SJCRH30 (cell line): ENCODE measurements around the gene TTC27. TPM values are rescaled to one million over a fixed set of nuclear protein-coding genes. Genes with fewer than 3 reads are reported as not detected.

Experiments used
- DNase-seq, 2 experiments: peaks; one replicate each; pipeline ENCODE4 v3.0.0-alpha.2; 2015 to 2020
- H3K27ac ChIP-seq: fragments of 250-450 bp; sonication (Bioruptor Pico); 2 replicates; pipeline ENCODE4 v1.5.1; 2020; ENCODE audit warnings: mild to moderate bottlenecking, moderate library complexity
- H3K27me3 ChIP-seq: fragments of 250-450 bp; sonication (Bioruptor Pico); 2 replicates; pipeline ENCODE4 v1.5.1; 2020; ENCODE audit warnings: mild to moderate bottlenecking, moderate library complexity
- H3K36me3 ChIP-seq: fragments of 250-450 bp; sonication (Bioruptor Pico); 2 replicates; pipeline ENCODE4 v1.5.1; 2020; ENCODE audit warnings: mild to moderate bottlenecking, moderate library complexity
- H3K4me1 ChIP-seq: fragments of 250-450 bp; sonication (Bioruptor Pico); 2 replicates; pipeline ENCODE4 v1.5.1; 2020; ENCODE audit warnings: mild to moderate bottlenecking, moderate library complexity
- H3K4me3 ChIP-seq: fragments of 250-450 bp; sonication (Bioruptor Pico); 2 replicates; pipeline ENCODE4 v1.5.1; 2020; ENCODE audit warnings: mild to moderate bottlenecking, moderate library complexity
- H3K9me3 ChIP-seq: fragments of 250-450 bp; sonication (Bioruptor Pico); replicated peaks from 2 replicates; pipeline ENCODE4 v1.5.1; 2020; ENCODE audit warnings: mild to moderate bottlenecking, moderate library complexity
- total RNA-seq: library from RNA; depleted of rRNA; stranded (reverse); fragments of >200 nt; shearing (Covaris generic); gene quantifications from 2 replicates; pipeline ENCODE4 v1.2.3, GENCODE V29; 2014

TTC27 gene
- total RNA-seq, 1 experiment from 2014 or later, result 35.3 TPM

DNA sequence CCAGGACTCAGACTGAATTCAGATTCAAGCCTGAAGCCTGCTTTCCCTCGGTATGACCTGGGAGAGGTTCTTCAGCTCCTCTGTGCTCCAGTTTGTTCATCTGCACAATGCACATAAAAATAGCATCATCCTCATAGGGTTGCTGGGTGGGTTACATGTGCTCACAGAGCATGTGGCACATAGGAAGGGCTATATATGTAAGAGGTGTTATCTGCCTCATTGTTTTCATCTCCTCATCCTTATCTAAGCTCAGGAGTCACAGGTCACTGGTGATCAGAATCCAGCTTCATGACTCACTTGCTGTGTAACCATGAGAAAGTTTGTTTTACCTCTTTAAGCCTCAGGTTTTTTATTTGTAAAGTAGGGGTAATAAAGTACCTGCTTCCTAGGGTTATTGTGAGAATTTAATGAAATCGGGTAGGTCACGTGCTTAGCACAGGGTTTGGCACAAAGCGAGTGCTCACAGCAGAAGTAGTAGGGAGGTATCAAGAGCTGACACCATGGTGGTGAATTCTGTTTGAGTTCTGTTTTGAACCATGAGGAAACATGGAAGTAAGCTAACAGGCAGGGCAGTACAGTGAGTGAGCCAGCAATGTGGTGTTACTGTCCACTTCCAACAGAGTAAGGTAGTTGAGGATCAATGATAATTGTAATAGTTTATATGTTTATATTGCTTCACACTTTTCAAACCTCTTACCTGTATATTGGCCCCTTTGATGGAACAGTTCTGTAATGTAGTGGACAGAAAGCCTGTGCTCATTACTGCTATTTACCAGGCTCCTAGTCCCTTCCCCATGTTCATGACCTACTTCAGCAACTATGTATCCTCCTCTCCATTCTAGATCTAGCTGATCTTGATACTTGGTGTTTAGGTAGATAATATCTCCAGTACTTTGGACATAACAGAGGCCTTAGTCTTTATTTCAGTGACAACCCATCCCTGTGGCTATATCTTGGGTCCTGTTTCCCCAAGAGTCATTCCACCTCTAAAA lies 177.6 kb downstream of the TTC27 start:
- DNase-seq, result no peak
- Histone ChIP-seq H3K4me1 (no peaks in the 10 kb centered on the region), H3K36me3 (no peaks in the 10 kb centered on the region), H3K4me3 (no peak overlapping the region), H3K27ac (no peak overlapping the region), H3K9me3 (no peaks in the 10 kb centered on the region), H3K27me3 (no peaks in the 10 kb centered on the region)

DNA sequence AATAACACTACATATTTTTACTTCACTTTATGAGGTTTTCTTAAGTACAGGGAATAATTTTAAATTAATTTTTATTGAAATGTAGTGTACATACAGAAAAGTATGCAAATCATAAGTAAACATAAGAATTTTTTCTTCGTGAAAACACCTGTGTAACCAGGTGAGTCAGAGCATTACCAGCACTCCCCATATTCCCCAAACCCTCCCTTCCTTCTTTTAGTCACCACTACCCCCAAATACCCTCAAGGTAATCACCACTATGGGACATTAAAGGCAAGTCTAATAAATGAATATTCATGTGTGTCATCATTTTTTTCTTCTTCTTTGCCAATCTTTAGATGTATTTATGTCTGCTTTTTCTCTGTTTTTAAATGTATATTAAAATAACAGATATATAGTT lies 179.0 kb downstream of the TTC27 start:
- no peaks in the 10 kb centered on the region for H3K27me3 ChIP-seq
- no peak overlapping the region for H3K27ac ChIP-seq
- no peaks in the 10 kb centered on the region for H3K9me3 ChIP-seq
- no peaks in the 10 kb centered on the region for H3K4me1 ChIP-seq
- H3K4me3 ChIP-seq, result no peak overlapping the region
- no peaks in the 10 kb centered on the region for H3K36me3 ChIP-seq
- no peak for DNase-seq

DNA sequence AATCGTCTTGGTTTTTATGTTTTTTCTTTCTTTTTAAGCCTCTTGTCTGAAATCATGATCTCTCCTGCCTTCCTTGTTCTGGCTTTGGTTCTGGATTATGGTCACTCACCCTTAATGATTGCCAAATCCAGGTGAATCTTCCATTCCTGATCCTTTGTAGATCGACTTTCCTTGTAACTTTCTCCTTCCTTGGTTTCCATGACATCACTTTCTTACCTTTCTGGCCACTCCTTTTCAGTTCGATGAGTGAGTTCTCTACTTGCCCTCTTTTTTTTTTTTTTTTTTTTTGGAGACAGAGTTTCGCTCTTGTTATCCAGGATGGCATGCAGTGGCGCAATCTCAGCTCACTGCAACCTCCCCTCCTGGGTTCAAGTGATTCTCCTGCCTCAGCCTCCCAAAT lies 179.8 kb downstream of the TTC27 start:
- Histone ChIP-seq H3K36me3 (no peaks in the 10 kb centered on the region), H3K27ac (no peak overlapping the region), H3K4me1 (no peaks in the 10 kb centered on the region), H3K4me3 (no peak overlapping the region), H3K9me3 (no peaks in the 10 kb centered on the region), H3K27me3 (no peaks in the 10 kb centered on the region)
- no peak for DNase-seq

DNA sequence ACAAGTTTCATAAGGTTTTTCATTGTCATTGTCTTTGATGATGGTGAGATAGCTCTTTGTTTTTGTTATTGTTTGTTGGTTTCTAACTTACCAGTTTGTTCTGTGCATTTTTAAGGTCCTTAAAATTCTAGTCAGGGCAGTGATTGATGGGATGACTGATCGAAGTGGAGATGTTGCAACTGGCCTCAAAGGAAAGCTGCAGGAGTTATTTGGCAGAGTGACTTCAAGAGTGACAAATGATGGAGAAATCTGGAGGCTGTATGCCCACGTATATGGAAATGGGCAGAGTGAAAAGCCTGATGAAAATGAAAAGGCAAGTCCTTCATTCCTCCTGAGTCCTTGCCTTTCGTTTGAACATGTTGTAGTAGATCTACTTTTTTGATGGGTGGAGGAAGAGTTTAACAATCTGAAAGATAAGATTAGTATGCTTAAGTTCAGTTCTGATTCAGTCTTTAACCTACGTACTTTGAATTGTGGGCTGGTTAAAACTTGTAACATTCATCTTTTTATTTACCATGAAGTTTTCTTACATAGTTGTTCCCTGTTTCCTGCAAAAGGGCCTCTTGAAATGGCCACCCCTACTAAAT lies 183.2 kb downstream of the TTC27 start:
- H3K27ac ChIP-seq, result no peak overlapping the region

DNA sequence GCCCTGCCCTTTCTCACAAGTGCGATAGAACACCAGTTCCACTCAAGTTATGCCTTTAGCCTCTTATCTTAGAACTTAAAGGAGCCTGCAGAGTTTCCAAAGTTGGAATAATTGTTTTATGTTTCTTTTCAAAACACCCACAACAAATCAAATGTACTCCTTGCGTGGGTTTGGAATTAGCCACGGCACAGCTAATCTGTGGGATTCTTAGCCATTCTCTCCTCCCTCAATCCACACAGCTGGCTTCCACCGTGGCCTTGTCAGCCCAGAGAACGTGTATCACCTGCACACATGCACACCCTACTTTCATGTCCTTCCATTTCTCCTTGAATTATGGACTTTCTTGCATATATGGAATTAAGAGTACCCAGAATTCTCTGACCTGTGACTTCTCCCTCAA lies 183.8 kb downstream of the TTC27 start:
- no peaks in the 10 kb centered on the region for H3K4me1 ChIP-seq

More for the DNA sequence above, 183.2 kb downstream of the TTC27 start:
- no peak overlapping the region for H3K4me3 ChIP-seq
- no peaks in the 10 kb centered on the region for H3K9me3 ChIP-seq
- H3K36me3 ChIP-seq, result no peaks in the 10 kb centered on the region; the same call in 1 of the 2 replicates
- no peaks in the 10 kb centered on the region for H3K4me1 ChIP-seq
- H3K27me3 ChIP-seq, result no peaks in the 10 kb centered on the region
- DNase-seq, result no peak

DNA sequence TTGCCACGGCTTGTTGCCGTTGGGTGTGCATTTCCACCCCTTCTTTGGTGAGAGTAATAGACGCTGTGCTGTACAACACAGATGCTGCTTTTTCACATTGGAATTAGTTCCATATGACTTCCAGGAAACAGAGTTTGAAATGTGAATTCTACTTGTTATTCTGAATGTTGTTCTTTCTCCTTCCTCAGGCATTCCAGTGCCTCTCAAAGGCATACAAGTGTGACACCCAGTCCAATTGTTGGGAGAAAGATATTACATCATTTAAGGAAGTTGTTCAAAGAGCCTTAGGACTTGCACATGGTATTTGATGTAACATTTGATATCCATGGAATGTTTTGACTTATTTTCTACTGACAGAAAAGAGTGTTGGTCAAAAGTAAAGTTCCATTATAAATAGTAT lies 184.5 kb downstream of the TTC27 start:
- no peak for DNase-seq
- H3K27me3 ChIP-seq, result no peaks in the 10 kb centered on the region
- H3K36me3 ChIP-seq, result no peaks in the 10 kb centered on the region; the same call in 1 of the 2 replicates
- H3K4me3 ChIP-seq, result no peak overlapping the region
- no peaks in the 10 kb centered on the region for H3K4me1 ChIP-seq
- no peak overlapping the region for H3K27ac ChIP-seq
- no peaks in the 10 kb centered on the region for H3K9me3 ChIP-seq

More for the DNA sequence above, 183.8 kb downstream of the TTC27 start:
- Histone ChIP-seq H3K9me3 (no peaks in the 10 kb centered on the region), H3K27ac (no peak overlapping the region), H3K27me3 (no peaks in the 10 kb centered on the region), H3K4me3 (no peak overlapping the region), H3K36me3 (no peaks in the 10 kb centered on the region; the same call in 1 of the 2 replicates)
- no peak for DNase-seq

DNA sequence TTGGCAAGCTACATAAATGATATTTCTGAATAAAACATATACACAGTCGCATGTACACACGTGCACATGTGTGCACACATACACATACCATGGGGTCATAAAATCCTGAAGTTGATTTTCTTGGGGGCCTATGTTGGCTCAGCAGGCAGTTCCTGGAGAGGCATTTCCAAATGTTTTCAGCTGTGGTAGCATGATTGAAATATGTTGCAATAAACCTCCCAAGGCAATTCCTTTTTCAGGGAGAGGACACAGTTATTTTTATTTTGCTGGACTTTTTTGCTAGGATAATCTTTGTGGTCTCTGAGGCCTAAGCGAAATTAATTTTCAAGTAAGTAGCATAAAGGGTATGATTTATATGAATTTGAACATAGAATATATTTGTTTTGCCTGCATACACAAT lies 192.2 kb downstream of the TTC27 start:
- no peak for DNase-seq
- no peak overlapping the region for H3K4me3 ChIP-seq
- H3K27me3 ChIP-seq, result no peaks in the 10 kb centered on the region
- peaks cover 5% of the 10 kb centered on the region for H3K4me1 ChIP-seq
- H3K9me3 ChIP-seq, result no peaks in the 10 kb centered on the region
- no peak overlapping the region for H3K27ac ChIP-seq
- no peaks in the 10 kb centered on the region for H3K36me3 ChIP-seq

DNA sequence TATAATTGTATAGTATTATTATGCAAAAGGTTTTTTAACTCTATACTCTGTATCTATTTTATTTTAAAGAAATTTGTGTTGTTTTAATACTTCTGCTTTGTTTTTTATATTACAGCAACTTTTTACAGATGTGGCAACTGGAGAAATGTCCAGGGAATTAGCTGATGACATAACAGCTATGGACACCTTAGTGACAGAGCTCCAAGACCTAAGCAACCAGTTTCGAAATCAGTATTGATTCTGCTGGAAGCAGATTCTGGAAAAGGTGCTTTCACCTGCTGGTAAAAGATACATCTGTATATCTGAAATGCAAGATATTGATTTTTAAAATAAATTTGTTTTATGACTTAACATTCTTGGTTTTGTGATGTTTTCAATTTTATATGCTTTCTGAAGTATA lies 192.9 kb downstream of the TTC27 start:
- H3K4me3 ChIP-seq, result no peak overlapping the region
- no peaks in the 10 kb centered on the region for H3K36me3 ChIP-seq
- H3K27me3 ChIP-seq, result no peaks in the 10 kb centered on the region
- no peak for DNase-seq
- no peak overlapping the region for H3K27ac ChIP-seq
- no peaks in the 10 kb centered on the region for H3K9me3 ChIP-seq
- peaks cover 11% of the 10 kb centered on the region for H3K4me1 ChIP-seq

DNA sequence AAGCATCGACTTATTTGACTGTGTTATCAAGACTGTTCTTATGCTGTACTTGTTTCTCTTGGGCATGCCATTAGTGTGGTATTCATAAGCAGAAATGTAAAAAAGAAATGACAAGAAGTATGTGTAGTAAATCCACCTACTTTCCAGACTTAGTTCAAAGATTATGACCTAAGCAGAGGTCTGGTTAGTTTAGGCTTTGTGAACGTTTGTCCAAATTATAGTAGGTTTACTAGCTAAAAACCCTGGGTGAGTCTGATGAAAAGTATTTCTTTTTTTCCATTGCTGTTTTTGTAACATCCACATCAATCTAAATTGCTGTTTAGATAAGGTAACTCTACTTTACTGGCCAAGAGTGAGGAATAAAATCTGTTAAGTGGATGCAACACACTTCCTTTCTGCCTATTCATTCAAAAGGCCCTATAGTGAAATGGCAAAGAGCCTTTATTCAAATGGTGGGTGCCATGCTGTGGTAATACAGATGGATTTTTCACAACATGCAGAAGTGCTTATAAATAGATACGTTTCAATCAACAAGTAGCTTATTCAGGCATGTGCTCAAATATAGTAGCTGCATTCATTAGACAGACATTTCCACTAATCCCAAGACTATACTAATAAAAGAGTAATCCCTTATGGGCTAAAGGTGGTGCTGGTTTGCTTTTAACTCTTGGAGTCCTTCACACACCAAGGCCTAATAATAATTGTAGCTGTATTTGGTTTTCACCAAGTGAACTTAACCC lies 196.4 kb downstream of the TTC27 start:
- no peaks in the 10 kb centered on the region for H3K27me3 ChIP-seq
- no peak overlapping the region for H3K4me3 ChIP-seq
- no peak for DNase-seq
- peaks cover 2% of the 10 kb centered on the region; the same call in 1 of the 2 replicates for H3K9me3 ChIP-seq
- no peaks in the 10 kb centered on the region for H3K36me3 ChIP-seq
- peaks cover 13% of the 10 kb centered on the region for H3K4me1 ChIP-seq
- H3K27ac ChIP-seq, result no peak overlapping the region

DNA sequence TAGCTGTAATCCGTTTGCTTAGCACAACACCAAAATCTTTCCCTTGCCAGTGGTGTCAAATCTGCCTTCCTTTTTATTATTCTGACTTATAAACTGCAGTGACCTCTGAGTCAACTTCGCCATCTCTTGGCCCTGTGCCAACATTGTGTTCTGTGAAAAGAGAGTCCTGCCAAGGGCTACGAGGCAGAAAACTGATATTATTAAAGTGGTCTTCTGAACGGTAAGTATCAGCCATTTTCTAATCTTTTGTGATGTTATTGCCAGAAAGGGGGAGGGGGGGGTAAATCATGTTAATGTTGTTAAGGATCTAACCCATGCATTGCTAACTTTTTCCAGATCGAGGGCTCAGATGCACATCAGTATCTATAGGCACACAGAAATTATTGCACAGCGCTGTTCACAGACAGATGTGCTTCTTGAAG lies 197.5 kb downstream of the TTC27 start:
- H3K4me3 ChIP-seq, result 0 out of 2 replicates have a peak overlapping the region, but pooled peaks have one; percentile 1

DNA sequence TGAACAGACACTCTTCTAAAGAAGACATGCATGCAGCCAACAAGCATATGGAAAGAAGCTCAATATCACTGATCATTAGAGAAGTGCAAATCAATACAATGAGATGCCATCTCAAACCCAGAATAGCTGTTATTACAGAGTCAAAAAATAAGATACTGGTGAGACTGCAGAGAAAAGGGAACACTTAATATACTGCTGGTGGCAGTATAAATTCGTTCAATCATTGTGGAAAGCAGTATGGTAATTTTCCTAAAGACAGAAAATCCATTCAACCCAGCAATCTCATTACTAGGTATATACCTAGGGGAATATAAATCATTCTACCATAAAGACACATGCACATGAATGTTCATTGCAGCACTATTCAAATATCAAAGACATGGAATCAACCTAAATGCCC lies 202.3 kb downstream of the TTC27 start:
- peaks cover 7% of the 10 kb centered on the region for H3K4me1 ChIP-seq
- no peak for DNase-seq
- H3K36me3 ChIP-seq, result no peaks in the 10 kb centered on the region
- H3K4me3 ChIP-seq, result no peak overlapping the region
- no peak overlapping the region for H3K27ac ChIP-seq
- H3K27me3 ChIP-seq, result no peaks in the 10 kb centered on the region
- H3K9me3 ChIP-seq, result peaks cover 7% of the 10 kb centered on the region; the same call in 1 of the 2 replicates

More for the DNA sequence above, 197.5 kb downstream of the TTC27 start:
- Histone ChIP-seq H3K4me1 (peaks cover 13% of the 10 kb centered on the region), H3K27ac (no peak overlapping the region), H3K36me3 (no peaks in the 10 kb centered on the region), H3K9me3 (peaks cover 7% of the 10 kb centered on the region; the same call in 1 of the 2 replicates), H3K27me3 (no peaks in the 10 kb centered on the region)
- DNase-seq, result peak; percentile 74 to 88

DNA sequence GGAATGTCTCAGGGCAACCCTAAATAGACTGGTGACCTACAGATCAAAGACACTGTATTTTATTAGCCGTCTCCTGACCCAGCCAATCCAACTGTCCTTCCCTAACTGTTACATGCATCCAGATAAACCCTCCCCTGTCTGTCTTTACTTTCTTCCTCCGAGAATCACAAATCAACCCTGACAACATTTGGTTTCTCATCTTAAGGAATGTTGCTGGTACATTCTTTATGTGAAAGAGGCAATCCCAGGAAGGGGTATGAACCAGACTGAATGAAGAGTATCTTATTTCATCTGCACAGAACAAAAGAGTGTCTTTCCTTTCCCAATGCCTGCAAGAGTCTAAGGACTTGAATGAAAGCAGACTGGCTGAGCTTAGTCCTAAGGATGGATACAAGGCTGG lies 205.0 kb downstream of the TTC27 start:
- DNase-seq, result peak in 1 of 2 experiments; percentile 43
- Histone ChIP-seq H3K9me3 (peaks cover 7% of the 10 kb centered on the region; the same call in 1 of the 2 replicates), H3K27ac (no peak overlapping the region), H3K4me3 (no peak overlapping the region), H3K36me3 (no peaks in the 10 kb centered on the region), H3K4me1 (no peaks in the 10 kb centered on the region; the same call in none of the 2 replicates), H3K27me3 (no peaks in the 10 kb centered on the region)

DNA sequence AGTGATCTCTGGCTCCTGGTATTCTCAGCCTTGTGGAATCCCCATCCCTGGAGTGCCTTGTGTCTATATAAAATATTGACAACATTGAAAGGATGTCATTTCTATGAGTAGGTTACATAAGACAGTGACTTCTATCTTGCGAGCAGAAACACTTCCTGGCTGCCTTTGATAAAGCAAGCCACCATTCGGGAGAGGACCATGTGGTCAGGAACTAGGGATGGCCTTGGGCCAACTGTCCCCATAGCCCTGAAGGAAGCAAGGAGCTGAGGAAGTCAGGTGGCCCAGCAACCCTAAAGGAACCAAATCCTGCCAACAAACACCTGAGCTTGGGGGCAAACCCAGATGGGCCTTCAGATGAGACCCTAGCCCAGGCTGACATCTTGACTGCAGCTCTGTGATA lies 205.9 kb downstream of the TTC27 start:
- no peak for DNase-seq
- no peak overlapping the region for H3K27ac ChIP-seq
- peaks cover 7% of the 10 kb centered on the region; the same call in 1 of the 2 replicates for H3K9me3 ChIP-seq
- H3K36me3 ChIP-seq, result no peaks in the 10 kb centered on the region
- H3K27me3 ChIP-seq, result no peaks in the 10 kb centered on the region
- no peak overlapping the region for H3K4me3 ChIP-seq
- H3K4me1 ChIP-seq, result no peaks in the 10 kb centered on the region; the same call in none of the 2 replicates

DNA sequence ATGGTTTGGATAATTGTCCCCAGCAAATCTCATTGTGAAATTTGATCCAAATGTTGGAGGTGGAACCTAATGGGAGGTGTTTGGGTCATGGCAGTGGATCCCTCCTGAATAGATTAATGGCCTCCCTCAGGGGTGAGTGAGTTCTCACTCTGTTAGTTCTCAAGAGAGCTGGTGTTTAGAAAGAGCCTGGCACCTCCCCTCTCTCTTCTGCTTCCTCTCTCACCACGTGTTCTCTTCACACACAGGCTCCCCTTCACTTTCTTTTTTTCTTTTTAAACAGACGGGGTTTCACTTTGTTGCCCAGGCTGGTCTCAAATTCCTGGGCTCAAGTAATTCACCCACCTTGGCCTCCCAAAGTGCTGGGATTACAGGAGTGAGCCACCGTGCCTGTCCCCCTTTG lies 207.3 kb downstream of the TTC27 start:
- Histone ChIP-seq H3K36me3 (no peaks in the 10 kb centered on the region), H3K4me1 (no peaks in the 10 kb centered on the region; the same call in none of the 2 replicates), H3K27ac (no peak overlapping the region), H3K9me3 (no peaks in the 10 kb centered on the region), H3K27me3 (no peaks in the 10 kb centered on the region), H3K4me3 (no peak overlapping the region)
- DNase-seq, result no peak
